Stimulated activated CD4-positive, alpha-beta T cell treated with anti-CD3 and anti-CD28 coated beads, Interleukin-15, amount 100 ng/mL, for 48 hours (primary cell): Measurements from ENCODE around the gene DNAH17.
A peak's percentile ranks its signal among the peaks of the same experiment; 100 is the strongest.

Source experiments
- DNase-seq, 2 donors: peaks; one replicate each; pipeline ENCODE4 v3.0.0-alpha.2; 2020; ENCODE audit warnings: low read depth in 2 of 2

Gene DNAH17

DNA sequence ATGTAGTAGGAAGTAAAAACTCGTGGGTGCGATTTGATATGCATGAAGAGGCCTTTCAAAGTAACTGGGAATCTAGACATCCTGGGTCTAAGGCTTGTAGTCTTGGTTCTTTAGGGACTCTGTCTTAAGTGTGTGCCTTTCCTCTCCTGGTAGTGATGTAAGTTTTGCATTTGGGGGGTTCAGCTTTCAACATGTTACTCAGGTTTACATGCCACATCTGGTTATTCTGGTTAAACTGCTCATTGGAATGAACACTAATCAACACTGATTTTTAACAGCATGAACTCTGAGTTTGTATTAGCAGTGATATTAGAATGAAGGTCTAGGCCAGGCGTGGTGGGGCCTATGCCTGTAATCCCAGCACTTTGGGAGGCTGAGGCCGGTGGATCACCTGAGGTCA, 183.6 kb downstream of the DNAH17 start:
- DNase-seq = no peak

GRCh38 chr17:78392295-78392694, 184.9 kb downstream of the DNAH17 start:
- no peak for DNase-seq

- no peak for DNase-seq
These were observed 185.4 kb downstream of the DNAH17 start for GRCh38 chr17:78391843-78392242.

DNA sequence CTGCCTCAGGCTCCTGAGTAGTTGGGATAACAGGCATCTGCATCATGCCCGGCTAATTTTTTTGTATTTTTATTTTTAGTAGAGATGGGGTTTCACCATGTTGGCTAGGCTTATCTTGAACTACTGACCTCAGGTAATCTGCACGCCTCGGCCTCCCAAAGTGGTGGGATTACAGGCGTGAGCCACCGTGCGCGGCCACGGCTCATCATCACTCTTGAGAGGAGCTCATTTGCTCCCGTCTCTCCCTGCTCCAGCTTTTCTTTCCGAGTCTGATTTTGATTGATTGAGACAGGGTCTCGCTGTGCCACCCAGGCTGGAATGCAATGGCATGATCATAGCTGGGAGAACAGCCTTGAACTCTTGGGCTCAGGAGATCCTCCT, 186.2 kb downstream of the DNAH17 start:
- DNase-seq = no peak

GRCh38 chr17:78390241-78391050, 186.8 kb downstream of the DNAH17 start:
- no peak for DNase-seq

DNA sequence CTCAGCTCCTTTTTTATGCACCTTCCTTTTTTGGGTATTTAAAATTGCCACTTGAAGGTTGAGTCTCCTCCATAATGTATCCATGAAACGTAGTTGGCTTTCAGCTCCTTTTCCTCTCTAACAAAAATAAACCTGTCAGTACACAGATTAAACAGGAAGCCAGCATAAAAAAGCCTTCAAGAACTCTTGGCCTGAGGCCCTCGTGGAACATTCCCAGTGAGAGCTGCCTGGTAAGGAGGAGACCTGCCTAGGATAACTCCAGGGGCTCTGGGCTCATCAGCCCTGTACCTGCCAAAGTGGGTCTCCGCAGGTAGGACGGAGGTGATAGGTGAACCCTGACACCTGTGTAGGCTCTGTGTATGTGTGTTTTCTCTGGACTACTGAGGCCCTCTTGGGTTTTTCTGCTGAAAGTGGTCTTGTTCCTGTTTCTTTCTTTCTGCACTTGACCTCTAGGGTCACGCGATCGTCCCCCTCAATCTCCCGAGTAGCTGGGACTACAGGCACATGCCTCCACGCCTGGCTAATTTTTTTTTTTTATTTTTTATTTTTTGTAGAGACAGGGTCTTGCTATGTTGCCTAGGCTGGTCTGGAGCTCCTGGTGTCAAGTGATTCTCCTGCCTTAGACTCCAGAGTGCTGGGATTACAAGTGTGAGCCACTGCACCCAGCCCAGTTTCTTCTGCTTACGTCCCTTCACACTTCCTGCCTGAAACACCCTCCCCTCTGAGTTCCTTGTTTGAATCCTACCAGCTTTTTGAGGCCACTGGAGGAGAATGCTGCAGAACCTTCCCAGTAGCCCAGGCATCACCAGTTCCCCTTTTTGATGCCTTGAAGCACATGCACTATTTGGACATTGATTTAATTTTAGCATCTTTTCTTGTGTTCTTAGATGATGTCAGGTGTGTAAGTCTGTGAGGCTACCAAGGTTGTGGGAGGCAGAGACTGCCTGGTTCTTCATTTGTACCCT, 188.9 kb downstream of the DNAH17 start:
- DNase-seq = no peak

GRCh38 chr17:78384479-78385175, 192.6 kb downstream of the DNAH17 start:
- DNase-seq = no peak

GRCh38 chr17:78383725-78384471, 193.3 kb downstream of the DNAH17 start:
- peak; percentile 61 to 74 for DNase-seq

DNA sequence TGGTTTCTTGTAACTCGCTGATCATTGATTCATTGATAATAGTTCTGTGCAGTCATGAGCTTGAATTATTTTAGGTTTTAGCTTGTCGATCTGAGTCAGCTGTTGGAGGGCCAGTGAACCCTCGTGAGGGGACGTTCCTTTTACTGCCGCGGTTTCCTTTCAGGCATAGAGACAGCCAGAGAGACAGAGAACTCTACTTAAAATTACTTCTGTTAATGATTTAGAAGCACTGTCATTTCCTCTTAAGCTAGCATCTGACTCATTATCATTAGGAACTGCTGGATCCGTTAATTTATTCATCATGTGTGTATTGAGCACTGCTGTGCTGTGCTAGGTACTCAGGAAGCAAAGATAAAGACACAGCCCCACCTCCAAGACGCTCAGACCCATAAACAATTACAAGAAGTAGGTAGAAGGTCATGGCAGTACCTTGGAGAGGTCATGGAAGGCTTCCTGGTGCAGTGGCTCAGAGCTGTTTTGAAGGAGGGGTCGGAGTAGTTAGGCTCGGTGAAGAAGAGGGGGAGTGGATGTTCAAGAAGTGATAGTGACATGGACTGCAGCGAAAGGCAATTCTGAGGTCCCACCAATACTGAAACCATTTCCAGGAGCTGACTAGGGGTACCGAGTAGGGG, 195.5 kb downstream of the DNAH17 start:
- no peak for DNase-seq

- DNase-seq = no peak
These were observed 196.8 kb downstream of the DNAH17 start for GRCh38 chr17:78380370-78380769.

GRCh38 chr17:78379131-78379491, 198.1 kb downstream of the DNAH17 start:
- no peak for DNase-seq

GRCh38 chr17:78378225-78379130, 198.7 kb downstream of the DNAH17 start, which contains the start of gene PGS1:
PGS1 (plus strand) TSS chr17:78378649; CDS start chr17:78378666, 17 bp downstream.
- DNase-seq = peak in 1 of 2 donors; percentile 78

DNA sequence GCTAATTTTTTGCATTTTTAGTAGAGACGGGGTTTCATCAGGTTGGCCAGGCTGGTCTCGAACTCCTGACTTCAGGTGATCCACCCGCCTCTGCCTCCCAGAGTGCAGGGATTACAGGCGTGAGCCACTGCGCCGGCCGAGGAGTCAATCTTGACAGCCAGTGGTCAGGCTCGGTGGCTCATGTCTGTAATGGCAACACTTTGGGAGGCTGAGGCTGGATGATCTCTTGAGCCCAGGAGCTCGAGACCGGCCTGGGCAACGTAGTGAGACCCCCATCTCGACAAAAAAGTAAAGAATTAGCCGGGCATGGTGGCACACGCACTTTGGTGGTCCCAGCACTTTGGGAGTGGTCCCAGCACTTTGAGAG, 199.4 kb downstream of the DNAH17 start:
- DNase-seq = no peak

- DNase-seq = no peak
These were observed 201.0 kb downstream of the DNAH17 start for GRCh38 chr17:78376161-78376560.

DNA sequence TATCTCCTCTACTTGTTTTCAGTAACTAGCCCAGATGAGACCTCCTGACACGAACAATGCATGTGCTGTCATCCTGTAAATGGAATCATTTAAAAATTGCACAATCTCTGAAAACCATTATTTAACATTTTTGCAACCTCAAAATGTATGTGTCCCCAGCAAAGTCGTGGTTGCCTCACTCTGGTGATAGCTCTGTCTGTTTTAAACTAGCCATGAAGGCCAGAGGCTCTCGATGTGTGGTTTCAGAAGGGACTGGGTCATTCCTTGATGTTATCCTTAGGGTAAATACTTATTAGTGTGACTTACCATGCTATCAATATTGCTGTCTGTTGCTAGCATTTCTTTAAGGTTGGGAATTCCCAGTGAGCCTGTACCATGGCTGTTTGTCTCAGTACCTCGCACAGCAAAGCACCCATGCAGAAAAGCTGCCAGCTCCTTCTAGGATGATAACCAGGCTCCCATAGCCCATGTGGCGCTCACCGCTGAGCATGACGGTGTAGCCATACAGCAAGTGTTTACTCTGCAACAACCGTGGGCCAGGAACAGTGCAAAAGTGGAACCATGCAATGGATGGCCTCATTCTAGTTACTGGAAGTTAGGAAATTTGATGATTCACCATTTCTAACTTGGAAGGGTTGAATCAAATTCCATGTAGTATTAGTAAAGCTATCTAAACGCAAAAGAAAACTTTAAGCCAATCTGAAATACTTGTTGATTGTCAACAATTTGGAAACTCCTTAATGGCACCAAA, 201.6 kb downstream of the DNAH17 start:
- no peak for DNase-seq

DNA sequence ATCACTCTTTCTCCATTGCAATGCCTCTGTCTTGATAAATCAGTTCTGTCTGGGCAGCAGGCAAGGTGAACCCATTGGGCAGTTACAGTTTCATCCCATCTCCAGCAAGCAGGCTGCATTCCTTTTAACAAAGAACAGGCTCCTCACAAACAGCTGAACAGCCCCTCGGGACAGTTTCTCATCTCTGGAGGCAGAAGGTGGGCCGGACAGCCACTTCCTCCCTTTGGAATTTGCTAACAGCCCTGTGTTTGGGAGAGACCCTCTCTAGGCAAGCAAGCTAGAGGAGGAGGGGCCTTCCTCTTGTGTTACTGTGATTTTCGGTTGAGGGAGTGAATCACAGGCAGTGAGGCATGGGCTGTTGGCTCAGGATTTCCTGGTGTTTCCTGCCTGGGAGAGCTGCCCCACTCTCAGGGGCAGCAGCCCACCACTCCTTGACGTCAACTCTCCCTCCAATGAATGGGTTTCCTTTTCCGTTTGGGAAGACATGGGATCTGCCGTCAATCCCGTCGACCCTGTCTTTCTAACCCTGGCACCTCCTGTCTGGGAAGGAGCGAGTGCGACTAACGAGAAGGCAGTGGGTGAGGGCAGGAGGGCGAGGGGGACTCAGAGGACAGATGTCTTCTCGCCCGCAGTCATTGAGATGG, 202.4 kb downstream of the DNAH17 start:
- no peak for DNase-seq

GRCh38 chr17:78374189-78374588, 203.0 kb downstream of the DNAH17 start:
- no peak for DNase-seq
